GM12873 (cell line): ENCODE measurements around the gene STAB2.

ENCODE experiments used
- CTCF ChIP-seq: IDR thresholded peaks from 2 replicates; pipeline ENCODE4 v1.5.1; 2012; ENCODE audit warnings: low read depth, mild to moderate bottlenecking, moderate library complexity, low read length, control low read depth; ENCODE audit not compliant: insufficient read depth; ENCODE audit errors: missing control alignments

The STAB2 gene

GRCh38 chr12:103586791-103587370 is at the start of gene STAB2:
STAB2 (plus strand) TSS chr12:103587273; CDS start chr12:103587477, 204 bp downstream.
- no peak for TF ChIP-seq CTCF

DNA sequence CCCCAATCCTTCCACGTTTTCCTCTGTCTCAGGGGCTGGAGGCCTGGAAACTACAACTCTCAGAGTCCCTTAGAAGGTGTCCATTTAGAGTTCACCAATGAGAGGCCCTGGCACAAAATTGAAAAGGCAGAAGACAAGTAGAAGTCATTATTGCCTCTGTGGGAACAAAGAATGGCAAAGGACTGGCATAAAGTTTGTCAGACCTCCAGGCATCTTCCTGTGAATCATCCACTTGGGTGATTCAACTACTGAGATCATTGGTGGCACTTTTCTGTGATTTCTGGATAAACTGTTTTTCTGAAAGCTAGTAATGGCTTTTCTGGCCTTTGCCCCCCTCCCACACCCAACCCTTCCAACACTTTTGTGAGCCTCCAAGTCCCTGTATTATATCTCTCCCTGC is 48.7 kb upstream of the STAB2 start:
- no peak for TF ChIP-seq CTCF

GRCh38 chr12:103540319-103540718 is 46.8 kb upstream of the STAB2 start:
- TF ChIP-seq CTCF, result no peak

- no peak for TF ChIP-seq CTCF
These were observed 45.0 kb upstream of the STAB2 start for GRCh38 chr12:103542078-103542477.

DNA sequence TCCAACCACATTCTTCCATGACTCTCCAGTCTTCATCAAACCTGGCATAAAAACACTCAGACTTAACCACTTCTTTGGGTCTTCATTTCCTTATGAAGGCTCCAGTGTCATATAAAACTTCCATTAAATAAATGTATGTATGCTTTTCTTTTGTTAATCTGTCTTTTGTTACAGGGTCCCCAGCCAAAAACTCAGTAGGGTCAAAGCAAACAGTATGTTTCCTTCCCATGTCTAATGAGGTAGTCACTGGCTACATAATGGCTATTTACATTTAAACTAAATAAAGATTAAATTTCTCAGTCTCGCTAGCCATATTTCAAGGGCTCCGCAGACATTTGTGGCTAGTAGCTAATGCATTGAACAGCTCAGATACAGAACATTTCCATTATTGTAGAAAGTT is 40.1 kb upstream of the STAB2 start:
- TF ChIP-seq CTCF, result no peak

DNA sequence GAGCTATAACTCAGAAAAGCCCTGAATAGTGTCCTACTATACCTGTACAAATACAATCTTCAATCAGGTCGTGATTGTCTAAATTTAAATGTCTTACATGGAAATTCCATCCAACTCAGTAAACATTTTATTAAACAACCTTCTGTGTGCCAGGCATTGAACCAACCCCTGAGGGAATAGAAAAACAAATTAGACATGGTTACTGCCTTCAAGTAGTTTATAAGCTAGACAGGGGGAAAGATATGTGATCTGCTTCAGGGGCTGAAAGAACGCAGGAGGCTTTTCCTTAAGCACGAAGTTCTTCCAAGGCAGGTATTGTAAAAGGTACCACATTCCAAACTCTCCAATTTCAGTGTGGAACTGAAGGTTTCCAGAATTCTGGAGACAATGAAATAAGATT is 39.7 kb upstream of the STAB2 start:
- no peak for TF ChIP-seq CTCF

DNA sequence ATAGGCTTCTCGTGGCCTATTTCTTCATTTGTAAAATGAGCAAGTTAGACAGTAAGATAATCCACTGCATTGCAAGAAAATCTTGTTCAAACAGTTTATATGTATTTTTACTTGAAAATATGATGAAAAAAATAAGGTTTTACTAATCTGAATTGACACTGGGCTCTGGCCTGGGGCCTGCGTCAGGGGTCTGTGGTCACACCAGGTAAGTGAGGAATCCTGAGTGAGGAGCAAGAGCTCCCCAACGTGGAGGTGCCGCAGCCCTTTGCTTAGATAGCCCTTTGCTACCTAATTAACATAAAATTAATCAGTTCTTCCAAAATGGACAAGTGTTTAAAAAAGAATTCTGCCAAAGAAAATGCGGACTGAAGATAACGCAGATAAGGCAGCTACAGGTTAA is 39.1 kb upstream of the STAB2 start:
- TF ChIP-seq CTCF, result no peak
